Stimulated activated CD8-positive, alpha-beta memory T cell treated with anti-CD3 and anti-CD28 coated beads, Interleukin-7, amount 100 ng/mL, for 24 hours (primary cell): Measurements from ENCODE around the gene DUSP5.

ENCODE experiments used
- DNase-seq: peaks from one replicate; pipeline ENCODE4 v3.0.0-alpha.2; 2020; ENCODE audit warnings: low read depth

The DUSP5 gene

GRCh38 chr10:110546499-110547110, 48.9 kb downstream of the DUSP5 start:
- no peak for DNase-seq

- DNase-seq, result no peak
Measured at GRCh38 chr10:110547139-110547761, 49.5 kb downstream of the DUSP5 start.

- DNase-seq, result no peak
Measured at GRCh38 chr10:110548002-110548401, 50.3 kb downstream of the DUSP5 start.

- DNase-seq, result no peak
Measured at GRCh38 chr10:110549211-110549610, 51.5 kb downstream of the DUSP5 start.

- no peak for DNase-seq
Measured at GRCh38 chr10:110553905-110554304, 56.2 kb downstream of the DUSP5 start.

GRCh38 chr10:110556296-110556695, 58.6 kb downstream of the DUSP5 start:
- no peak for DNase-seq

- peak; percentile 48 for DNase-seq
Measured at GRCh38 chr10:110556969-110557601, 59.4 kb downstream of the DUSP5 start.

GRCh38 chr10:110558041-110558440, 60.3 kb downstream of the DUSP5 start:
- DNase-seq, result no peak

- no peak for DNase-seq
Measured at GRCh38 chr10:110560012-110560411, 62.3 kb downstream of the DUSP5 start.
